ENCODE data around the gene C19orf38. TPM values are rescaled to one million over a fixed set of nuclear protein-coding genes. Genes with fewer than 3 reads are reported as not detected.
A peak's percentile ranks its signal among the peaks of the same experiment; 100 is the strongest.

The C19orf38 gene
- total RNA-seq, 1 experiment from 2014 or later: not detected

- H3K79me2 ChIP-seq (ENCODE audit: insufficient read depth, low read length): no peaks in the 10 kb centered on the region
- H3K23ac ChIP-seq (ENCODE audit: insufficient read length, low read depth, low read length): no peak overlapping the region
- no peaks in the 10 kb centered on the region for H3K27me3 ChIP-seq (ENCODE audit: insufficient read depth, low read length)
- no peaks in the 10 kb centered on the region for H3K4me1 Mint-ChIP-seq
- H3K9me3 Mint-ChIP-seq: no peaks in the 10 kb centered on the region
- H4K20me1 ChIP-seq (ENCODE audit: control insufficient read depth, insufficient read depth, insufficient read length): no peaks in the 10 kb centered on the region
- no peak overlapping the region for H2AFZ ChIP-seq (ENCODE audit: low read length)
- H3K4me1 ChIP-seq (ENCODE audit: insufficient read depth, low read length): no peaks in the 10 kb centered on the region
- no peak overlapping the region for H2BK12ac ChIP-seq (ENCODE audit: insufficient read length, low read depth, low read length)
- H3K56ac ChIP-seq (ENCODE audit: insufficient read length, low read depth, low read length): no peak overlapping the region
- H3K9ac ChIP-seq (ENCODE audit: extremely low read depth, insufficient read length, low read length): no peak overlapping the region
- no CpG with 5 or more reads among the region's 18 CpGs for WGBS (ENCODE audit: extremely low coverage, insufficient read length, low lambda C conversion rate)
- no peaks in the 10 kb centered on the region for H3K79me1 ChIP-seq (ENCODE audit: insufficient read depth, low read depth, low read length, poor library complexity, severe bottlenecking)
- no peak overlapping the region for H3T11ph ChIP-seq (ENCODE audit: low read length)
- H2BK5ac ChIP-seq (ENCODE audit: insufficient read length, low read length): no peak overlapping the region
- TF ChIP-seq, protein P1, sequence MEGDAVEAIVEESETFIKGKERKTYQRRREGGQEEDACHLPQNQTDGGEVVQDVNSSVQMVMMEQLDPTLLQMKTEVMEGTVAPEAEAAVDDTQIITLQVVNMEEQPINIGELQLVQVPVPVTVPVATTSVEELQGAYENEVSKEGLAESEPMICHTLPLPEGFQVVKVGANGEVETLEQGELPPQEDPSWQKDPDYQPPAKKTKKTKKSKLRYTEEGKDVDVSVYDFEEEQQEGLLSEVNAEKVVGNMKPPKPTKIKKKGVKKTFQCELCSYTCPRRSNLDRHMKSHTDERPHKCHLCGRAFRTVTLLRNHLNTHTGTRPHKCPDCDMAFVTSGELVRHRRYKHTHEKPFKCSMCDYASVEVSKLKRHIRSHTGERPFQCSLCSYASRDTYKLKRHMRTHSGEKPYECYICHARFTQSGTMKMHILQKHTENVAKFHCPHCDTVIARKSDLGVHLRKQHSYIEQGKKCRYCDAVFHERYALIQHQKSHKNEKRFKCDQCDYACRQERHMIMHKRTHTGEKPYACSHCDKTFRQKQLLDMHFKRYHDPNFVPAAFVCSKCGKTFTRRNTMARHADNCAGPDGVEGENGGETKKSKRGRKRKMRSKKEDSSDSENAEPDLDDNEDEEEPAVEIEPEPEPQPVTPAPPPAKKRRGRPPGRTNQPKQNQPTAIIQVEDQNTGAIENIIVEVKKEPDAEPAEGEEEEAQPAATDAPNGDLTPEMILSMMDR (conservative IDR thresholded peaks at IDR 0.05): no peak
- H3K27ac Mint-ChIP-seq: no peak overlapping the region
- H3K23me2 ChIP-seq (ENCODE audit: insufficient read length, low read depth, low read length, poor library complexity, severe bottlenecking): no peaks in the 10 kb centered on the region
- H2BK20ac ChIP-seq (ENCODE audit: low read depth, low read length, poor library complexity, severe bottlenecking): no peak overlapping the region
- H3K4me2 ChIP-seq (ENCODE audit: insufficient read depth, insufficient read length, low read length): no peak overlapping the region
- H2BK15ac ChIP-seq (ENCODE audit: low read depth, low read length): no peak overlapping the region
- H3K4ac ChIP-seq (ENCODE audit: low read depth, low read length): no peak overlapping the region
- peaks cover 19 to 69% (median 58%) of the 10 kb centered on the region in 3 experiments; a peak in 6 of 7 replicates for H3K36me3 Mint-ChIP-seq (ENCODE audit: insufficient read depth in 1 of 3, low read depth in 3 of 3)
- H3K14ac ChIP-seq (ENCODE audit: insufficient read depth, low read length): no peak overlapping the region
- no peak overlapping the region for H3K4me3 Mint-ChIP-seq
- DNase-seq: peak; percentile 14
- H3K27ac ChIP-seq (ENCODE audit: insufficient read length, low read depth, low read length): no peak overlapping the region
- H4K5ac ChIP-seq (ENCODE audit: insufficient read length, low read depth, low read length): no peak overlapping the region
- no peak overlapping the region for H2BK120ac ChIP-seq (ENCODE audit: low read depth, low read length, poor library complexity, severe bottlenecking)
- no peak overlapping the region for H4K91ac ChIP-seq (ENCODE audit: insufficient read length, low read depth, low read length)
- H4K8ac ChIP-seq (replicated peaks; ENCODE audit: insufficient read length, low read depth, low read length): no peak overlapping the region
- H3K18ac ChIP-seq (ENCODE audit: insufficient read length, low read depth, low read length): no peak overlapping the region
- no peak overlapping the region for H2AK5ac ChIP-seq (ENCODE audit: insufficient read length, low read length)
- no peaks in the 10 kb centered on the region for H3K27me3 Mint-ChIP-seq (ENCODE audit: low read depth)
- H3K9me3 ChIP-seq (ENCODE audit: control insufficient read depth, low read depth, low read length): no peaks in the 10 kb centered on the region
These were observed 64.4 kb downstream of the C19orf38 start for GRCh38 chr19:10912619-10913018.
